Measurements from ENCODE around the gene FRMD1. TPM values are rescaled to one million over a fixed set of nuclear protein-coding genes. Genes with fewer than 3 reads are reported as not detected.

Gene FRMD1
- total RNA-seq, 1 experiment from 2014 or later: not detected

GRCh38 chr6:168045706-168046620 lies 33.0 kb downstream of the FRMD1 start:
- no peak for ATAC-seq
- DNase-seq: no peak
- H3F3A ChIP-seq (ENCODE audit: low read length, unreplicated experiment): no peaks in the 10 kb centered on the region
- no peaks in the 10 kb centered on the region for H3K9me3 ChIP-seq (ENCODE audit: low read length)
- no peaks in the 10 kb centered on the region for H3K27me3 ChIP-seq (ENCODE audit: low read length)
- no peaks in the 10 kb centered on the region for H3K79me2 ChIP-seq (ENCODE audit: low read length)
- ChIA-PET CTCF (no interaction called here), POLR2A (ENCODE audit: unreplicated experiment) (no interaction called here)
- no peak overlapping the region for H2AFZ ChIP-seq (ENCODE audit: low read length)
- H3K4me2 ChIP-seq (ENCODE audit: low read length): no peak overlapping the region
- BruUV-seq (replicated peaks): no TSS peak
- H3K9me2 ChIP-seq (replicated peaks; ENCODE audit: low read length): no peaks in the 10 kb centered on the region
- no peaks in the 10 kb centered on the region for H3K36me3 ChIP-seq (ENCODE audit: low read depth, low read length)
- H3K9ac ChIP-seq (ENCODE audit: low read length): no peak overlapping the region
- TF ChIP-seq EZH2phosphoT487 (IDR thresholded peaks at IDR 0.05; ENCODE audit: borderline replicate concordance, low read length): no peak
- TF ChIP-seq CTCF (conservative IDR thresholded peaks at IDR 0.05; ENCODE audit: low read depth, low read length): no peak
- no peak for TF ChIP-seq EZH2 (IDR thresholded peaks at IDR 0.05; ENCODE audit: low read length, unreplicated experiment)
- H3K4me3 ChIP-seq (ENCODE audit: low read length): no peak overlapping the region
- no peaks in the 10 kb centered on the region for H3K4me1 ChIP-seq (ENCODE audit: insufficient read depth, low read length)
- intact Hi-C loops (cut with micrococcal nuclease): no loop called here
- no peaks in the 10 kb centered on the region for H4K20me1 ChIP-seq (ENCODE audit: low read length)
- no peak overlapping the region for H3K27ac ChIP-seq (ENCODE audit: low read length)

- no peak overlapping the region for H3K4me3 ChIP-seq (ENCODE audit: low read length)
- ATAC-seq: no peak
- no peaks in the 10 kb centered on the region for H3K79me2 ChIP-seq (ENCODE audit: low read length)
- no peak overlapping the region for H3K4me2 ChIP-seq (ENCODE audit: low read length)
- POLR2A ChIA-PET (ENCODE audit: unreplicated experiment): no interaction called here
- H2AFZ ChIP-seq (ENCODE audit: low read length): no peak overlapping the region
- no peak overlapping the region for H3K9ac ChIP-seq (ENCODE audit: low read length)
- no peaks in the 10 kb centered on the region for H3F3A ChIP-seq (ENCODE audit: low read length, unreplicated experiment)
- H3K9me2 ChIP-seq (replicated peaks; ENCODE audit: low read length): no peaks in the 10 kb centered on the region
- H3K27ac ChIP-seq (ENCODE audit: low read length): no peak overlapping the region
- H4K20me1 ChIP-seq (ENCODE audit: low read length): no peaks in the 10 kb centered on the region
- CTCF ChIA-PET: no interaction called here
- H3K27me3 ChIP-seq (ENCODE audit: low read length): no peaks in the 10 kb centered on the region
- no TSS peak for BruUV-seq (replicated peaks)
- no peaks in the 10 kb centered on the region for H3K36me3 ChIP-seq (ENCODE audit: low read depth, low read length)
- TF ChIP-seq EZH2 (IDR thresholded peaks at IDR 0.05; ENCODE audit: low read length, unreplicated experiment) (no peak), EZH2phosphoT487 (IDR thresholded peaks at IDR 0.05; ENCODE audit: borderline replicate concordance, low read length) (no peak), CTCF (conservative IDR thresholded peaks at IDR 0.05; ENCODE audit: low read depth, low read length) (no peak)
- no peaks in the 10 kb centered on the region for H3K4me1 ChIP-seq (ENCODE audit: insufficient read depth, low read length)
- no peaks in the 10 kb centered on the region for H3K9me3 ChIP-seq (ENCODE audit: low read length)
- intact Hi-C loops (cut with micrococcal nuclease): no loop called here
- DNase-seq: no peak
Observed at GRCh38 chr6:168045141-168045691, 33.8 kb downstream of the FRMD1 start.
